Glomerular endothelial cell (primary cell): ENCODE data around the gene SMIM45.

Experiments
- DNase-seq: peaks from one replicate; pipeline ENCODE4 v3.0.0-alpha.2; 2011; ENCODE audit warnings: low read depth, low spot score; ENCODE audit errors: extremely low read depth

Gene SMIM45

DNA sequence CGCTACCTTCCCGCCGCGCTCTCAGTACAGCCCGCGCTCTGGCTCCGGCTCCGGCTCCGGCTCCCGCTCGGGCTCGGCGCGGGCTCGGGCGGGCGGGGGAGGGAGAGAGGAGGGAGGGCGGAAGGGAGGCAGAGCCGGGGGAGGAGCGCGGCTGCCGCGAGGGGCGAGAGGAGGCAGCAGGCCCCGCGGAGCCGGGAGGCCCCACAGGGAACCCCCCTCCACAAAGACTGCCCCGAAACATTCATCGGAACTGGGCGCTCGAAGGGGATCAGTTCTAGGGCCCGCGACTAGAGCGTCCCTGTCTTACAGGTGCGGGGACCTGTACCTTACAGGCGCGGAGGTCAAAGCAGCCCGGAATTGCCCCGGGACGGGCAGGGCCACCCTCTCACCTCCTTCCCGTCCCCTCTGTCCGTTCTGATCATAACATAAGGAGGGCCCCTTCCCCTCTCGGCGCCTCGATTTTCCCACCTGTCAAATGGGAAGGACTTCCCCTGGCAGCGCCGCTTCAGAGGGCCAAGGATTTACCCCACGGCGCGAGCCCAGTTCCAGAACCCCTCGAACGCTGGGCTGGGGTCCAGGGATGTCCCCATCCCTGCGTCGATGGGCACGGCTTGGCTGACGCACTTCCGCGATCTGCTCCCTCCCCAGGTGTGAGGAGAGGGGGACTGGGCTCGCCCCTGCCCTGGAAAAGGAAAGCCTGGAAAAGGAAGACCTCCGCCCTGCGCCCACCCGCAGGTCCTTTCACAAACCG lies 36.7 kb upstream of the SMIM45 start, which contains the start of gene SHISA8:
SHISA8 (minus strand) TSS at position 40 of the 751 bp plus-strand sequence. CDS start 407 bp downstream, outside the sequence.
- DNase-seq = no peak

- no peak for DNase-seq
Measured at GRCh38 chr22:41915786-41916493, 36.0 kb upstream of the SMIM45 start.

- DNase-seq = no peak
Measured at GRCh38 chr22:41916745-41917358, 35.1 kb upstream of the SMIM45 start.

DNA sequence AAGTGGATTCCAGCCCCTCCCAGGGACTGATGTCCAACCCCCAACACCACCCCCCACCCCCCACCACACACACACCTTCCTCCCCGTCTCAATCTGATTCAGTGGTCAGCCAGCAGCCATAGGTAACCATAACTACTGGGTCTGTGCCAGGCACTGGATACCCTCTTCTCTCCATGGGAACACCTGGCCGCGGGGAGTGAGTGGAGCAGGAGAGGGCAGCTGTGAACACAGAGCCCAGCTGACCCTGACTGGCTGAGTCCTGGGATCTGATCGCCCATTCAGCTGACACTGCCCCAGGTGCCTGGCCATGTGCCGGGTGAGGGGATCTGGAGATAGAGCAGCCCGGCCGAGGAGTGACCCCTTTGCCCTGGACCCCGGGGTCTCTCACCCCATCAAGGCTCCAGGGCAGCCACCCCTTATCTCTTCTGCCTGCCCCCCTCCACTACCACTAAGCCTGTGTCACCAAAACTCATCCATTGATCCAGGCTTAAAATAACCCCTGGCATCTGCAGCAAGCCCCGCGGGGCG lies 34.5 kb upstream of the SMIM45 start:
- no peak for DNase-seq

DNA sequence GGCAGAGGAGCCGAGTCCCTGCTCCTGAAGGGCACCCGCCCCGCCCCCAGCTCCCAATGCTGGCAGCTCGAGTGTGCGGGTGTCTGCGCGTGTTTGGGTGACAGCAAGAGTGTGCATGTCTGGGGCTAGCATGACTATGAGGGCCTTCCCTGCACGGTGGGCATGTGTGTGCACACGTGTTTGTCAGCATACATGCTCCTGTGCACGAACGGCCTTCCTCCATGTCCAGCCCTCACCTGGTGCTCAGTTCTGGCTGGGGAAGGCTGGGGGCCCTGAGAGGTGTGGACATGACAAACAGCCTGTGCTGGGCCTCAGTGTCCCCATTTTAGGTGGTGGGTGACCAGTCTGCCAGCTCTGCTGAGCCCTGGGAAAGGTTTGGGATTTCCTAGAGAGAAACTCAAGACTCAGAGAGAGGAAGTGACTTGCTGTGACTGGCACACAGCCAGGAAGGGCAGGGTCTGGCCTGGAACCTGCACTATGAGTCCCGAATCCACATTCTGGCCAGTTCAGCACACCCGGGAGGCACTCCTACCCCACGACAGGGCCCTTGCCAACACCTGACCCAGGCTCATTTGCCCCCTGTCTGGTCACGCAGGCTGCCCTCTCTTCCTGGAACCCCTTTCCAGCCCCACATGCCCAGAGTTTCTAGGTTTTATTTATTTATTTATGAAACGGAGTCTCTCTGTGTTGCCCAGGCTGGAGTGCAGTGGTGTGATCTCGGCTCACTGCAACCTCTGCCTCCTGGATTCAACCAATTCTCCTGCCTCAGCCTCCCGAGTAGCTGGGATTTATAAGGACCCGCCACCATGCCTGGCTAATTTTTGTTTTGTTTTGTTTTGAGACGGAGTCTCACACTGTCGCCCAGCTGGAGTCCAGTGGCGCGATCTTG lies 33.8 kb upstream of the SMIM45 start:
- no peak for DNase-seq

- DNase-seq = no peak
Measured at GRCh38 chr22:41919357-41920224, 32.4 kb upstream of the SMIM45 start.

DNA sequence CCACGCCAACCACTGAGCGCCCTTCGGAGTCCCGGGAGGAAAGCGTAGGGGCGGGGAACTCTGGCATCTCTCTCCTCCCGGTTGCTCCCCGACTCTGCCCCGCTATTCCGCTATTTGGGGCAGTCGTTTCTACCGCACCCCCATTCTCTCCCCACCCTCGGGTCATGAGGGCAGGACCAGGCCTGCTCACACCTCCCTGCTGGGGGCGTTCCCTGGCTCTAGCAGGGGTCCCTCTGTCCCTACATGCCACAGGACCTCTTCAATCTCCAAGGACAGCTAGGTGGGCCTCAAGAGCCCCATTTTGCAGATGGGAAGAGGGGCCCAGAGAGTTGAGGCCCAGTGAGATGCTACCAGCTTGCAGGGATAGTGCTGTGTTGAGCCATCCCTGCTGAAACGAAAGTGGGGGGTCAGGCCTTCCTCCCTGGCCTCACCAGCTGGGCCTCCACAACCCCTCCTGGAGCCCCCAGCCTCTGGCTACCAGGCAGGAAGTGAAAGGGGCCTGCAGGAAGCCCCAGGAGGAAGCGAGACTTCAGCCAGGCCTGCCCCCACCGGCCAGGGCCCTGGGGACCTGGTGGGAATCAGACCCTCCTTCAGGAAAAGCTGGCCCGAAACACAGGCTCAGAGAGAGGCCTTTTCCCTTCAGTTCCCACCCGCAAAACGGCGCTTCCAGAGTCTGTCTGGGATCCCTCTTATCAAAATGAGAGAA lies 31.5 kb upstream of the SMIM45 start:
- DNase-seq = no peak

GRCh38 chr22:41922328-41922727 lies 29.6 kb upstream of the SMIM45 start:
- no peak for DNase-seq

GRCh38 chr22:41922940-41923594 lies 28.9 kb upstream of the SMIM45 start:
- no peak for DNase-seq

- DNase-seq = no peak
Measured at GRCh38 chr22:41923595-41924276, 28.2 kb upstream of the SMIM45 start.

DNA sequence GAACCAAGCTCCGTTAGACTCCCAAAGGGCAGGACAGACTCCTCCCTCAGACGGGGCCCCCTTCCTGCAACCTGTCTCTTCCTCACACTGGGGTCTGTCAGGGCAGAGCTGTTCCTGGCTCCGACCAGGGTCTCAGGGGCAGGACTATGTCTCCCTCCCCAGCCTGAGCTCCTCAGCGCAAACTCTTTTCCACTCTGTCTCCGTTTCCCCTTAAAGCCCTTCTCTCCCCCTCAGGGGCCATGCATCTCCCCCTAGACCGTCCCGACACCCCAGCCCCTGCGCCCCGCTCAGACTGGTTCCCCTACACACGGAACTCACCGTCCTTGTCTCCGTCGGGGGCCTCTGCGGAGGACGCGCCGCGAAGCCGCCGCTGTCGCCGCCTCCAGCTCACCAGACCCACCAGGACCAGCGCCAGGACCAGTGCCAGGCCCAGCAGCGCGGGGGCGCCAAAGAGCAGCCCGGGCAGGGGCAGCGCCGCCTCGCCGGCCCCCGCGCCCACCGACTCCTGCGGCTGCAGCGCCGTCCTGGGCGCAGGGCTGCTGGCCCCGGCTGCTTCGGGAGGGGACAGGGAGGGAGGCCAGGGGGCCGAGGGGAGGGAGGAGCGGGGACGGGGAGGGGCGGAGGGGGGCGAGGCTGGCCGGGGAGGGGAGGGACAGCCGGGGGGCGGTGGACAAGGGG lies 26.0 kb upstream of the SMIM45 start:
- no peak for DNase-seq

GRCh38 chr22:41927813-41928212 lies 24.1 kb upstream of the SMIM45 start:
- DNase-seq = no peak

DNA sequence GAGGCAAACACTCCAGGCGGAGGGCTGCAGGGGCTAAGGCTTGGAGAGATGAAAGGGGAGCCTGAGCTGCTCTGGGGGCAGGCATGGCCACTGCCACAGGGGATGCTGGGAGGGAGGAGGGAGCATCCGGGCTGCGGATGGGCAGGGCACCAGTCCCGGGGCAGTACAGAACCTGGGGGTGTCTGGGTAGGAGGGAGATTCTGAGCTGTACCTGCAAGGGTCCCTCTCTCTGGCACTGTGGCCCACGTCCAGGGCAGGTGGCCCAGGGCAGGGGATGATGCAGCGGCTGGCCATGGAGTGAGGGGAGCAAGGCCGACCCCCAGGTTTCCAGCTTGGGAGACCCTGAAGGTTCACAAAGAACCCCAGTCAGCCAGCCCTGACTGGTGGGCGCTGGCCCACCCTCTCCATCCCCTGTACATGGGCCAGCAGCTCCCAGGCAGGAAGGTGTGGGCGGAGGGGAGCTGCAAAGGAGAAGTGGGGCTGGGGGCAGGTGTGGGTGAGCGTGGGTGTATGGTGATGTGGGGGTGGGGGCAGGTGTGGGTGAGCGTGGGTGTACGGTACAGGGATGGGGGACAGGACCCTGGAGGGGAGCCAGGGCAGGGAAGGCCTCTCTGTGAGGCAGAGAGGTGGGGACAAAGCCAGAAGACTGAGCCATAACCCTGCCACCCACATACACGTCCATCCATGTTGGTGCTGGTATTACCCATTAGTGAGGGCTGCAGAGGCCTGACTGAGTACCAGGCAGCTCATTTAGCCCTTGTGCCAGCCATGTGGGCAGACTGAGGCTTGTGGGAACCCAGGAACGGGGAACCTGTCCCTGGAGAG lies 23.1 kb upstream of the SMIM45 start:
- no peak for DNase-seq

GRCh38 chr22:41929418-41929810 lies 22.5 kb upstream of the SMIM45 start:
- DNase-seq = no peak

DNA sequence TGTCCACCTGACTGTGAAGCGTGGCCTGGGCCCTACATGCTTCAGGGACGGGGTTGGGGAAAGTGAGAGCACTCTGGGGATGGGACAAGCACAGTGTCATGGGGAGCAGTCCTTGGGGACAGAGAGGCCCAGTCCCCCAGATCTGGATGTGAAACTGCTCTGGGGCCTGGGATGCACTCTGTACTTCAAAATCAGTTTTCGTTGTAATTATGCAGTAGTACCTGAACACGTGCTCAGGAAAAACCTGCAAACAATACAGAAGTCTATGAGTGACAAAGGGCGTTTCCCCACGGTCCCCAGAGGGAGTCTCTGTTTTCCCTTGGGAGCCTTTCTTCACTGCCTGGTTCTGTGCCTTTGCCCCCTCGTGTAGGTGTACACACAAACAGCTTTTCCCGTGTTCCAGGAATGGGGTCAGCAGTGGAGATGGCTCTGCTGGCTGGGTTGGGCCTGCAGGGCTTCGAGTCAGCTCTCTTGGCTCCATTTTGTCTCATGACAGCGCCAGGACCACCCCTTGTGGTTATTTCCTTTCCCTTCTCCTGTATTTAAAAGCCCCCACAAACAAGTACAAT lies 20.2 kb upstream of the SMIM45 start:
- DNase-seq = no peak

- no peak for DNase-seq
Measured at GRCh38 chr22:41932353-41932752, 19.6 kb upstream of the SMIM45 start.
